Right lobe of liver (tissue), 4 donors: Measurements from ENCODE around the gene ZC3H12C.

Source experiments
- CTCF ChIP-seq, 4 donors: fragments of 200-600 bp in 3 of 4; fragments of 450-650 bp in 1 of 4; IDR thresholded peaks; one replicate each; pipeline versions ENCODE4 v1.5.1 to v1.8.0; 2016 to 2022; ENCODE audit warnings: antibody characterized with exemption in 4 of 4, mild to moderate bottlenecking in 2 of 4
- POLR2A ChIP-seq: fragments of 450-650 bp; IDR thresholded peaks from one replicate; pipeline ENCODE4 v1.6.1; 2017; ENCODE audit warnings: antibody characterized with exemption, mild to moderate bottlenecking
- donor health status: DM: no; HTN: no; CAD: no.
- donor health status: DM: no; HTN: no; CAD: no.
- donor health status: DM: no; HTN: yes; CAD: no.

- TF ChIP-seq CTCF (IDR thresholded peaks at IDR 0.05) = no peak
- no peak for TF ChIP-seq POLR2A
Observed at GRCh38 chr11:110217936-110218335, 124.7 kb downstream of the ZC3H12C start.
